HG03442 (cell line): ENCODE measurements around the gene DNAJC17.

Experiments
- ATAC-seq: cut with Tn5 transposase; IDR thresholded peaks from one replicate; pipeline ENCODE4 v1.9.1; 2021; ENCODE audit warnings: mild to moderate bottlenecking, moderate library complexity; ENCODE audit not compliant: unreplicated experiment

DNAJC17 gene

DNA sequence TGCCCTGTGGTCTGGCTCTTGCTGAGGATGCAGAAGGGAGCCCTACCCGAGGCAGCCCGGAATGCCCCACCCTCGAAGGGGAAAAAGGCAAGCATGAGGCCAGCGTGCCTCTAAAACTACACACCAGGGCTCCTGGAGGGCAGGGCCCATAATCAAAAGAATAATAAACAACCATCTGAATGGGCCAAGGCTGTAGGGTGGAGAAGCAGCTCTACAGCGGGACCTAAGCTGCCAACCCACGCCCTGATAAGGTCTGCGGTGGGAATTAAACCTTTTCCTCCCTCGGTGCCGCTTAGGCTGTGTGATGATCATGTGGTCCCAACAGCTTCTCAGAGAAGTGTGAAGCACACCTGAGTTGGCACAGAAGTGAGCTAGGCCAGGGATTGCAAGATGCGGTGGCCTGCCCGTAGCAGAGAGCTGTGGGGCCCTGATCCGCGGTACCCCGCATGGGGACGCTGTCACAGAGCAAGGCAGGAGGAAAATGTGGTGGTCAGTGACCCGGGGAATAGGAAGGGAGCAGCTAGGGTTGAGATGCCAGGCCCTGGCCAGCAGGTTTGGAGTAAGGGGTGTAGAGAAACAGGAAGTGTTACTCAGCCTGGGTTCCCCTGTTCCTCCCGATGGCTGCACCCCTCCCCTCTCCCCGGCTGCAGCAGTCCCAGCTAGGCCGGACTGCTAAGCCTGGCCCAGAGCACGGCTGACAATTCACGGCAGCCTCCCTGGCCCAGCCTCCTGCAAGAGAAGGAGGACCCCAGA, 38.6 kb downstream of the DNAJC17 start:
- no peak for ATAC-seq

DNA sequence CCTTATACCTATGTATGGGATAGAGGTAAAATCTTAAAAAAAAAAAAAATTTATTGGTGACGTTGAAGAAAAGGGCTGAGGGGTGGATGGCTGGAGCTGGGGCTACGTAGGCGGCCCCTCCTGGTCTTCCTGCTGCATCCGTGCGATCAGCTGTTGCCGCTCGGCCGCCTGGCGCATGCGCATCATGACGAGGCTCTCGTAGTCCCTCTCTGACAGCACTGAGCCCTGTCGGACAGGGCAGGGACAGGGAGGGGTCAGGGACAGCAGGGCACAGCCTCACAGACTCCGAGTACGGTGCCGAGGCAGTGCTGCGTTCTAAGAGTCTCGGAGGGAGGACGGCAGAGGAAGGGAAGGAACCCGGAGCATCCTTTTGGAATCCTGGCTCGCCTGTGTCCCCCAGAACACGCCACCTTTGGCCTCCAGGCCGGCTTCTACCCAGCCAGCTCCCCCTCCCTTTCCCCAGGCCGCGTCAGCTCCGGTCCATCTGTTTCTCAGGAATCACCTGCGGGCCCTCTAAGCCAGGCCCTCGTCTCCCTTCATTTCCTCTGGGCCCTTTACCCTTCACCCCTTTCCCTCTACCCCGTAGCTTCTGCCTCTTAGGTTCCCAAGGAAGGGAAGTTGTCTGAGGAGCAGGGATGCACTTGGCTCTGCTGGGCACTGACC, 39.3 kb downstream of the DNAJC17 start:
- ATAC-seq = no peak

DNA sequence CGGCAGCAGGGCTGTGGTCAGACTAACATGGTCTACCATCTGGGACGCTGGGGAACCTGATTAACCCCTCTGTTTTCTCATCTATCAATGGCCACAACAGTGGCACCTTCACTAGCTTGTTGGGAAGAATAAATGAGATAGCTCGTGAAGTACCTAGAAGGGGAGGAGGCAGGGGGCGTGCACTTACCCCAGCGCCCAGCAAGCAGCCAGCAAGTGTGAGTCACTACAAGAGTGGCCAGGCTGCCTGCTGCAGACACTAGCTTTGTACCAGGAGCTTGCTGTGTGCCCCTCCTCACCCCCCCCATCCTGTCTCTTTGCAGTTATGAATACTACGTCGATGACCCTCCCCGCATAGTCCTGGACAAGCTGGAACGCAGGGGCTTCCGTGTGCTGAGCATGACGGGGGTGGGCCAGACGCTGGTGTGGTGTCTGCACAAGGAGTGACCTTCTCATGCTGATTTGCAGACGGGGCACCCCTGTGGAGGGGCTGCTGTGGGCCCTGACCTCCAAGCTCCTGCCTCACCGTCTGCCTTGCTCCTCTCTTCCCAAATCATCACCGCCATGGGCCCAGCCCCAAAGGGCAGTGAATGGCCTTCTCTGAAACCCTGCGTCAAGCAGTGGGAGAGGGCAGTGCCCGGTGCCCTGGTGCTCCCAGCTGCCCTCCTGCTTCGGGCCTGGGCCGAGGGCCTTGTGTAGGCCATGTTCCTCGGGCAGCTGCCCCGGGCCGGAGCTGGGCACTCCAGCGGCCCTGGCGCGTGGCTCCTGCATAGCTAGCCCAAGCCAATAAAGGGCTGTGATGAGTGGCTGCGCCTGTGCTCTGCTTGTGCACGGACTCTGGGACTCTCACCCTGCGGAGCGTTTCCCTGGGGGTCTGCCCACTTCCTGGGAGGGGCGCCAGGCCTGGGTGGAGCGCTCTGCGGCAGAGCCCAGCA, 40.1 kb downstream of the DNAJC17 start:
- ATAC-seq = no peak

DNA sequence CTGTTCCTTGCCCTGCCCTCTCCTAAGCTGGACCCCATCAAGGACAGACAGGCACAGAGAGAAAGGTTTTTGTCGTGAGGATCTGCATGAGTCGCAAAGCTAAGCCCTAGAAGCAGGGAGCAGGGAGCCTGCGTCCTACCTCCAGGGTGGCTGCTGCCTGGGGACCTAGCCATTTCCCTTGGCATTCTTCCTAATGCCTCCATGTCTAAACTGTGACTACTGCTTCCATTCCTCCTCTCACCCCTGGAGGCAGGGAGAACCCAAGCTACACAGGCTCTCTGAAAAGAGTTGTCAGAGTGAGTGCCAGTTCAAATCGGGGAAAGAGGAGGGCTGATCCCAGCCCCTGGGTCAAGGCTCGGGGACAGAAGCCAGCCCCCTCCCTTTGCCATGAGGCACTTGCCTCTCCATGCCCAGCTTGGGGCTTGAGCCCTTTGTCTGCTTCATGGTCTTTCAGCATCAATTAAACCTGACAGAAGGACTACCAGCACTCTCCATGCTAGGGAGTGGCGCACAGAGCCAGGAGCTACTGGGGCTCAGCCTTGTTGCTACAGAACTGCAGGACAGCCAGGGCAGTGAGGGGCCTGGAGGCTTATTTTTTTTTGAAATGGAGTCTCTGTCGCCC, 41.0 kb downstream of the DNAJC17 start:
- ATAC-seq = no peak

DNA sequence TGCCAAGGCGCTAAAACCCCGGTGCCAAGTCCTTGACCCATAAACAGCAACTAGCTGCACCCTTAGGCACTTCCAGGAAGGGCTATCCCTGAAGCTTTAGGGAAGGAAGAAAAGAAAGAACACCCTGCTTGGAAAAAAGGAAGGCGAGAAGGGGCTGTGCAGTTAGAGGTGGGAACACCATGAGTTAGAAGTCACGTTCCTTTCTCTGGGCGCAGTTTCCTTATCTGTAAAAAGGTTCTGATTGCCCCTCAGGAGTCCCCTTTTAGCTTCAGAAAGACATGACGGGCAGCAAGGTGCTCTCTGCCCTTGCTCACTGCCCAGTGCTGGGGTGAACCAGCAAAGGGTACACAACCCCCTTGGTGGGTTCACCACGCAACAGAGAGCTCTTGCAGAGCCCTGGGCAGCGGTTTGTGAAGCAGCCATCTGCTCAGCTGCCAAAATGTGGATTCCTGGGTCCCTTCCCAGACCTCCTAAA, 42.6 kb downstream of the DNAJC17 start:
- ATAC-seq = no peak

DNA sequence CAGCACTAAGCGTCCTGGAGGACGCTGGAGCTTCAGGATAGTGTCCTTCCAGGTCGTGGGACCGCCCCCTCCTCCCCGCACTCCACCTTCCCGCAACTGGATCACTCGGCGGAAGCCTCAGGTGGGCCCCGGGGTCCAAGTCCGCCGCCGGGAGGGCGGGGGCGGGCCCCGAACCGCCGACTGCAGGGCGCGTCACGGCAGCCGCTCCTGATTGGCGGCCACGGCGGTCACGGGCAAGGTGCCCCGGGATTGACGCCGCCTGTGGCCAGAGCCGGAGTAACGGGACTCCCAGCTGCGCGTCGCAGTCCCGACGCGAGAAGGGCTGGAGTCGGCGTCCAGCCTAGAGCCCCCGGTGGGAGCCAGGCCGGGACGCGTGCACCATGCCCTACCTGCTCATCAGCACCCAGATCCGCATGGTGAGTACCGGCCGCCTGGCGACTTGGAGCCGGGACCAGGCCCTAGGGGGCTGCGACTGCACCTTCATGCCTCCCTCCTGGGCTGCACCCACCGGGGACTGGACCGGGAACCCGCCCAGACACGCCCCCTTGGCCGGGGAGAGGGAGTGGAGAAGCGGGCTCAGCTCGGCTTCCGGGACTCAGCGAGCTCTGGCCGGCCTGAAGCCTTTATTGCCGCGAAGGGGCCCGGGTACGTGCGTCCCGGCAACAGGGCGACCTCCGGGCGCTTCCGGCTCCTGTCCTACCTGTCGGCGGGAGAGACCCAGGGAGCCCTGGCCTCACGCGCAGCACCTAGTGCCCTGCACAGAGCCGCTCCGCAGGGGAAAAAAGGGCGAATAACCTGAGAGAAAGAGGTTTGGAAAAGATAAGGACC, 43.3 kb downstream of the DNAJC17 start, which contains the start of gene GCHFR:
TSS of gene GCHFR (plus strand) at position 268 of the 828 bp plus-strand sequence. CDS start at position 381, 113 bp downstream.
- ATAC-seq = peak; percentile 58

DNA sequence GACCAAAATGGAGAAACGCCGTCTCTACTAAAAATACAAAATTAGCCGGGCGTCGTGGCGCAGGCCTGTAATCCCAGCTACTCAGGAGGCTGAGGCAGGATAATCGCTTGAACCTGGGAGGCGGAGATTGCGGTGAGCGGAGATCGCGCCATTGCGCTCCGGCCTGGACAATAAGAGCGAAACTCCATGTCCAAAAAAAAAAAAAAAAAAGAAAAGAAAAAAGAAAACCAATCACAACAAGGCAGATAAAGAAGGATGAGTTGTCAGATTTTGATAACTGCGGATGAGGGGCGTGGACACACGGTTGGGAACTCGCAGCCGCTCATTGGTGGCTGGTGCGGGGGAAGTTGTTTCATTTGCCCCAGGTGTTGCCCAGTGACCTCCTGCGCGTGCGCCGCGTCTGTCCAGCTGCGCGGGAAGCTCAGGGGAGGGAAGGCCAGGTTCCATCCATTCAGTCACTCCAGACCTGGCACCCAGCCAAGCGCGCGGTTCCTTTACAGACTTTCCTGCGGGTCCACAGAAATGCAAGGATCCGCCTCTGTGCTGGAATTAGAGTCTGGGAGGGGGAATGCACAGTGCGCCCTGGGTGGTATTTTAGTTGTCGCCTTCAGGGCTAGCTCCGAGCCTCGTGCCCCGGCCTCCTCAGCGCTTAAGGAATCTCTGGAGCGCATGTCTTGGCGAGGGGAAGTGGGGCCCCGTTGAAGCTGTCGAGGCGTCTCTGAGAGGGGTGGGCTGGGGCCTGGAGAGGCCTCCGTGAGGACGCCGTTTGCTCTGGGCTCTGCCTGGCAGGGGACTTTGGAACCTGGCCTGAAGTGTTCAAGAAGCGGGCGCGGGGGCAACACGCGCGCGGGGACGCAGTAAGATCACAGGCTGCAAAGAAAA, 44.1 kb downstream of the DNAJC17 start:
- ATAC-seq = peak; percentile 5

DNA sequence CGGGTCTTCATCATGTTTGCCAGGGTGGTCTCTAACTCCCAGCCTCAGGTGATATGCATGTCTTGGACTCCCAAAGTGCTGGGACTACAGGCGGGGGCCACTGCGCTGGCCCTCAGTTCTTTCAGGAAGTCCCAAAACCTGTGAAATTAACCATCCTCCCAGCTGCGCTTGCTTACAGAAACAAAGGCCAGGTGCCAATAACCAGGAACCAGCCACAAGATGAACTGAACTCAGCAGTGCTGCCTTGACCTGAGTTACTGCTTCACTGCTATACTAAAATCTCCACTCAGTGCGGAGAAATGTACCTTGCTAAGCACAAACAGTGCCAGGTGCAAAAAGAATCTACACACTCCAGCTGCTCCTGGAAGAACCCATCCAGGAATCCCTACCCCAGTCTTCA, 47.3 kb downstream of the DNAJC17 start:
- no peak for ATAC-seq

DNA sequence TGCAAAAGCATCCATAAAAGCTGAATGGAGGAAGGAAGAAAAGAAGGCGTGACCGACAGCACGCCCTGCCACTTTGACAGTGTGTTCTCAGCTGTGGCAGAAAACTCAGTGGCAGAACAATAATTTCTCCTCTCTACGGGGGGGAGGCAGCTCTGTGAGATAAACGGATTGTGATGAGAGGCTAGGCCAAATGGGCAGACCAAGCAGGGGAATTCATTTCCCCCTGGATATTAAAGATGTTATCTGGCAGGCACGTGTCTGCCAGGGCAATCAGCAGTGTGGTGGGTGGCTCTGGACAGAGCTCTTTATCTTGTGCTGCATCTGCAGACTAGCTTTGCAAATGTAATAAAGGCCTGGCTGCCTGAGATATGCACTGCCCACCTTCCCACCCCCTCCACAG, 50.3 kb downstream of the DNAJC17 start:
- ATAC-seq = no peak

DNA sequence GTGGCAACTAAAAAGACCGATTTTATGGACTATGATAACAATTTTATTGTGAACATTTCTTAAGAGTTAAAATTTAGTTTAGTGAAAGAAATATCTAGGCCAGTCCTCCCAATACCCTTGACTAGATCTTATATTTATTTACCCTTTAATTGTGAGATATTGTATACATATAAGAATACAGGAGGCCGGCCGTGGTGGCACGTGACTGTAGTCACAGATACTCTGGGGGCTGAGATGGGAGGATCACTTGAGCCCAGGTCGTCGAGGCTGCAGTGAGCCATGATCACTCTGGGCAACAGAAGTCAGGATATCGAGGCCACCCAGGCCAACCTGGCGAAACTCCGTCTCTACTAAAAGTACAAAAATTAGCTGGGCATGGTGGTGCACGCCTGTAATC, 51.5 kb downstream of the DNAJC17 start:
- no peak for ATAC-seq

DNA sequence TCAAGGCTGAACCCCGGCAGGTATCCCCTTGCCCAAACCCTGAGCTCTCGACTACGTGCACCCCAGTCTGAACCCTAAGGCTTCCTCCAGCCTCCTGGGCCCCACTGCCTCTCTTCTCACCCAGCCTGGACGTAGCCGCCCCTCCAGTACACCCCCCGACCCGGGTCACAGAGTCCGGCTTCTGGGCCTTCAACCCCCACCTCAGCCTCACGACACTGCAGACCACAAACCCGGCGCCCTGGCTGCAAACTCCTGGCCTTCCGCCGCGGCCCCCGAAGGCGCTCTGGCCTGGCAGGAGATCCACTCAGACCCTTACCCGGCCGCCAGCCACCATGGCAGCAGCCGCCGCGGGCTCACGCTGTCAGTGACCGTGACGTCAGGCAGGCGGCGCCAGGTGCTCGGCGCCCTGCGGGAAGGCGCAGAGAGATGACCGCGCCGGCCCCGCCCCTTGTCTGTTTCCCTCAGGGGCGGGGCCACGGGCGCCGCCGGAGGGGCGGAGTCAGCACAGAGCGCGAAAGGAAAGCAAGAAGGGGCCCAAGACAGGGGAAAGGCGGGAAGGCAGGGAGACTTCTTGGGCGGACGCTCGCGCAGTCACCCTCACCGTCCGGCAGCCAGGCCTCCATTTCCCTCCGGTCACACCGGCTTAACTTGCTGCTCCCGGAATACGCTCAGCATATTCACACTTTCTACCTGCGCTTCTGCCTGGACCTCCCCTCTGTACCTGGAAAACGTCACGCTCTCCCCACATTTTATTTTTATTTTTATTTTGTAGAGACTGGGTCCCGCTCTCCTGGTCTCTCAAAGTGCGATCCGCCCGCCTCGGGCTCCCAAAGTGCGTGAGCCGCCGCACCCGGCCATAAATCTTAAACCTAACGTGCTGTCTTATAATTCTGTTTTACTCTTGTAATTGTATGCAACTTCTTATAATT, 52.1 kb downstream of the DNAJC17 start, which contains the start of gene RMDN3:
TSS of gene RMDN3 (minus strand) at position 372 of the 929 bp plus-strand sequence. CDS start 471 bp downstream, outside the sequence.
- ATAC-seq = peak; percentile 82

DNA sequence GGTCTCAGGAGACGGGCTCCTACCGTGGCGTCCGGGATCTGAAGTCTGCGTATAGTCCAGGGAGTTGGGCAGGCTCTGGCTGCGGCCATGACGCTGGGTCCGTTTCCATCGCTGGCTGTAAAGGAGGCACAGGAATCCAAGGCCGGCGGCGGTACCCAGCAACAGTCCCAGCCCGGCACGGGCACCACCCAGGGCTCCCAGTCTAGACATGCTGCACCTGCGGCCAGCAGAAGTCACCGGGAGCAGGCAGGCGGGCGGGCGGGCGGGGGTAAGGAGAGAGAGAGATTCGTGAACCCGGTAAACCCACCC, 52.7 kb downstream of the DNAJC17 start:
- ATAC-seq = no peak

DNA sequence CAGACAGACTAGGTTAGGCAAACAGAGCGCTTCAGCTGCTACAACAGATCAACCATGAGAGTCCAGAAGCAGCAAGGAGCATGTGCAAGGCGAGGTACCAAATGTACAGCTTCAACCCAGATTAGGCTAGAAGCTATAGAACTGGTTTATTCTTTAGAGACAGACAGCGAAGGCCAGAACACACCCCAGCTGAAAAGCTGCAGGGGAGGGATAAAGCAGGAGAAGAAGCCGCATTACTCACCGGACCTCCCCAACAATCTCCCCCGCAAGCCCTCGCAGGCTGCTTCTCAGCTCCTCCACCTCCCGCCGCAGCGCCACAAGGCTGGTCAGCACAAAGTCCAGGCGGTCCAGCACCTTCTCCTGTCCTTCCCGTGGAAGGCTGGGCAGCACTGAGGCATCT, 55.5 kb downstream of the DNAJC17 start:
- no peak for ATAC-seq

DNA sequence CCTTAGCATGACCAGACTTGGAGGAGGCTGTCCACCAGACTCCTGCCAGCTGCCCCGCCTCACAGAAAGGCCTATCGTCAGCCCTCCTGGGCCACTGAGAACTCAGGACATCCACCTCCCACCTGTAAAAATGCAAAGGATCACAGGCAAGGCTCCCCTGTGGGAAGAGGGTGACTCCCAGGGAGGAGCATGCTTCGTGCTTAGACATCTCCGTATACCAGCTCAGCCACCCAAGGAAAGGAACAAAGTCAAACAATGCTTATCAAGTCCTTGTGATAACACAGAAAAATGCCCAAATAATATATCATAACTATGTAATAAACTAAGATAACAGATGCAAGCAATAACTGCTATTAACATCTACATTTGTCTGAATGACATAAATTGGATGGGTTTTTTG, 56.4 kb downstream of the DNAJC17 start:
- ATAC-seq = no peak

DNA sequence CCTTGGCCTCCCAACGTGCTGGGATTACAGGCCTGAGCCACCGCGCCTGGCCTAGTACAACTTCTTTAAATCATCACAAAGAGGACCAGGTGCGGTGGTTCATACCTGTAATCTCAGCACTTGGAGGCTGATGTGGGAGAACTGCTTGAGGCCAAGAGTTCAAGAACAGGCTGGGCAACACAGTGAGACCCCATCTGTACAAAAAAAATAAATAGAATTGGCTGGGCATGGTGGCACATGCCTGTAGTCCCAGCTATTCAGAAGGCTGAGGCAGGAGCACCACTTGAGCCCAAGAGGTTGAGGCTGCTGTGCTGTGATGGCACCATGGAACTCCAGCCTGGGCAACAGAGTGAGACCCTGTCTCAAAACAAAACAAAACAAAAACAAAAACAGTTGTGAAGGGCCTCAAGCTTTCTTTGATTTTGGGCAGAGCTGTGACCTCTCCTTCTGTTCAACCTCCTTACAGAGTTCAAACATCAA, 58.1 kb downstream of the DNAJC17 start:
- no peak for ATAC-seq

DNA sequence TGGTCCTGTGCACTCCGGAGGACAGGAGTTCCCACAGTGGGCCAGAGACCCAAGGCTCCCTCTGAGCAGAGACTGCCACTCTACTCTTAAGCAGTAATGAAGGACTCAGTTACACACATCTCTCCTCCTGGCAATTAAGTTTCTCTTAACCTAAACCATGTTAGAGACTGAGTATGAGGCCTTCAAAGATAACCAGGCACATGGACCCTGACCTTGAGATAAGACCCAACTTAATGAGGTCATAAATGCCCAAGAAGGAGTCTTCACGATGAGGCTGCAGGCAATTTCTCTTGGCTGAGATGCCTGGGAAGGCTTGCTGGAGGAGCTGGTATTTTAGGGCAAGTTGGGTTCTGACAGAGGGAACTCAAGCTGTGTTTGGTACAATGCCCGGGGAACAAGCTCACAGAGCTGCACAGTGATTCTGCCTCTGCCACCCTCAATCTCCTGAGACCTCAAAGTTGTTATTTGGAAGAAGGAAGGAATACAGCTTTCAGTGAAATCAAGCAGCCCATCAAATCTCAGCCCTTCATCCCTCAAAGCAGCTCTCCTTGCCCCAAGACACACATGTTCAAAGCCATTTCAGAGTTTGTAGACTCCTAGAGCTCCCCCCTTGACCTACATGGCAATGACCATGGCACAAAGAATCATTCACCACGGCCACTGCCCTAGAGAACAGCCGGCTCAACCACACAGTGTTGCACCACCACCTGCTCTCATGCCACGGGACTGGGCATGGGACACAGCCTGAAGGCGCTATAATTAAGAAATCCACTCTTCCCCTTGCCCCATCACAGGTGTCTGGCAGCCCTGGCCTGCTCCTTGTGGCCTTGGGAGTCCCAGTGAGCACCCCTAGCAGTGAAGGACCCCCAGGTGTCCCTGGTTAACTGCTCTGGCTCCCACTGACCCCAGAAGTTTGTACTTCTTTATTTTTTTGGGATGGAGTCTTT, 59.3 kb downstream of the DNAJC17 start:
- no peak for ATAC-seq
